ENCODE results near the gene ATAD3C.
"Not testable (repeated sequence)": the region's sequence is repeated elsewhere in the genome, so short reads cannot be mapped to it uniquely, and the experiment has no call there.

Gene ATAD3C

GRCh38 chr1:1511533-1512285, 62.2 kb downstream of the ATAD3C start, which contains the start of gene ATAD3A:
ATAD3A (plus strand) TSS chr1:1512162; CDS start chr1:1512269, 107 bp downstream.
- peak; percentile 99 for DNase-seq

GRCh38 chr1:1512425-1512824, 62.9 kb downstream of the ATAD3C start:
- peak; percentile 11 for DNase-seq

GRCh38 chr1:1513675-1514074, 64.2 kb downstream of the ATAD3C start:
- not testable (repeated sequence) for DNase-seq

- DNase-seq, result not testable (repeated sequence)
Observed at GRCh38 chr1:1514376-1514775, 64.9 kb downstream of the ATAD3C start.

GRCh38 chr1:1516923-1517322, 67.4 kb downstream of the ATAD3C start:
- not testable (repeated sequence) for DNase-seq

- DNase-seq, result no peak
Observed at GRCh38 chr1:1517973-1518620, 68.6 kb downstream of the ATAD3C start.

- DNase-seq, result not testable (repeated sequence)
Observed at GRCh38 chr1:1518621-1519007, 69.1 kb downstream of the ATAD3C start.
